HCT116 (cell line): Measurements from ENCODE around the gene MUC3A. TPM values are rescaled to one million over a fixed set of nuclear protein-coding genes. Genes with fewer than 3 reads are reported as not detected.
A peak's percentile ranks its signal among the peaks of the same experiment; 100 is the strongest.

Source experiments
- ATAC-seq: fragments of 200-7000 bp; cut with Tn5 transposase; 2 replicates; pipeline ENCODE4 v1.9.1; 2020; ENCODE audit warnings: mild to moderate bottlenecking, moderate library complexity
- BruUV-seq: library from RNA; stranded (reverse); fragments of 400-500 nt; replicated peaks from 2 replicates; lab custom pipeline; 2021; lab: Mats Ljungman, UMichigan
- CTCF ChIA-PET: fragments of 300-600 bp; sonication (Branson Sonifier 250); formaldehyde crosslinking; loops from one replicate; lab custom pipeline; 2021; ENCODE audit warnings: antibody characterized with exemption; lab: Charles Lee
- POLR2A ChIA-PET: fragments of 300-600, 350-600 bp; sonication (Branson Sonifier 250); formaldehyde crosslinking; loops from one replicate; lab custom pipeline; 2021; ENCODE audit warnings: antibody characterized with exemption; lab: Charles Lee
- RAD21 ChIA-PET, 2 experiments: fragments of 300-600 bp; sonication (Branson Sonifier 250); formaldehyde crosslinking; loops; one replicate each; lab custom pipeline; 2023; ENCODE audit warnings: low total read pairs in 2 of 2; ENCODE audit not compliant: uncharacterized antibody in 2 of 2, unreplicated experiment in 2 of 2, low non-redundant PET in 1 of 2; lab: Charles Lee
- DNase-seq: peaks from one replicate; pipeline ENCODE4 v3.0.0-alpha.2; 2010; ENCODE audit warnings: low read depth, low spot score
- H2AFZ ChIP-seq: fragments of 200-600 bp; shearing (Covaris generic), sonication (generic); 2 replicates; pipeline ENCODE4 v1.6.1; 2017; ENCODE audit warnings: low read depth, mixed run types, mixed read lengths, antibody characterized with exemption, low read length; ENCODE audit not compliant: poor library complexity, severe bottlenecking
- H3K27ac ChIP-seq: 2 replicates; pipeline ENCODE4 v1.5.1; 2012; ENCODE audit warnings: low read depth, low read length
- H3K27me3 ChIP-seq: fragments of 200-600 bp; sonication (generic); 2 replicates; pipeline ENCODE4 v1.6.1; 2016; ENCODE audit warnings: mixed run types, low read length, mixed read lengths; ENCODE audit not compliant: insufficient read depth
- H3K36me3 ChIP-seq, 2 experiments: fragments of 200-500 bp in 1 of 2; fragments of 200-600 bp in 1 of 2; sonication (Bioruptor generic) in 1 of 2; sonication (generic) in 1 of 2; 2 replicates each; pipeline versions ENCODE4 v1.5.1 to v1.6.1; 2014 to 2016; ENCODE audit warnings: low read length in 2 of 2, inconsistent platforms in 1 of 2, mixed read lengths in 1 of 2, mixed run types in 1 of 2; ENCODE audit not compliant: insufficient read depth in 2 of 2, control insufficient read depth in 1 of 2
- H3K4me1 ChIP-seq, 2 experiments: fragments of 200-600 bp in 1 of 2; sonication (generic) in 1 of 2; 2 replicates each; pipeline versions ENCODE4 v1.5.1 to v1.6.1; 2012 to 2017; ENCODE audit warnings: low read length in 2 of 2, inconsistent platforms in 1 of 2, mild to moderate bottlenecking in 1 of 2, mixed read lengths in 1 of 2, mixed run types in 1 of 2, moderate library complexity in 1 of 2; ENCODE audit not compliant: insufficient read depth in 2 of 2, control insufficient read depth in 1 of 2
- H3K4me2 ChIP-seq: fragments of 200-600 bp; sonication (generic); 2 replicates; pipeline ENCODE4 v1.6.1; 2017; ENCODE audit warnings: mixed run types, low read length, mixed read lengths
- H3K4me3 ChIP-seq, 2 experiments: fragments of 200-600 bp in 1 of 2; sonication (generic) in 1 of 2; replicated peaks in 1 of 2; 2 replicates each; pipeline ENCODE4 v1.5.1; 2011 to 2016; ENCODE audit warnings: low read length in 2 of 2, control low read depth in 1 of 2, low read depth in 1 of 2, mild to moderate bottlenecking in 1 of 2, mixed read lengths in 1 of 2, mixed run types in 1 of 2
- H3K79me2 ChIP-seq: fragments of 200-600 bp; sonication (generic); 2 replicates; pipeline ENCODE4 v1.6.1; 2017; ENCODE audit warnings: mild to moderate bottlenecking, mixed run types, low read length, moderate library complexity, mixed read lengths; ENCODE audit not compliant: insufficient read depth
- H3K9ac ChIP-seq: fragments of 200-600 bp; sonication (generic); 2 replicates; pipeline ENCODE4 v1.6.1; 2016; ENCODE audit warnings: low read length, mixed read lengths
- H3K9me2 ChIP-seq: fragments of 200-600 bp; sonication (generic), shearing (Covaris generic); 2 replicates; pipeline ENCODE4 v1.6.1; 2017; ENCODE audit warnings: mixed run types, mild to moderate bottlenecking, moderate library complexity; ENCODE audit not compliant: insufficient read depth
- H3K9me3 ChIP-seq, 2 experiments: fragments of 200-500 bp in 1 of 2; fragments of 200-600 bp in 1 of 2; sonication (Bioruptor generic) in 1 of 2; sonication (generic) in 1 of 2; 2 replicates each; pipeline ENCODE4 v1.6.1; 2014 to 2017; ENCODE audit warnings: low read length in 2 of 2, mixed read lengths in 2 of 2, inconsistent platforms in 1 of 2, low read depth in 1 of 2, mild to moderate bottlenecking in 1 of 2, mixed run types in 1 of 2, moderate library complexity in 1 of 2; ENCODE audit not compliant: control insufficient read depth in 1 of 2, insufficient read depth in 1 of 2
- H4K20me1 ChIP-seq: fragments of 200-600 bp; sonication (generic), shearing (Covaris generic); 2 replicates; pipeline ENCODE4 v1.6.1; 2017; ENCODE audit warnings: mixed run types, mild to moderate bottlenecking, moderate library complexity; ENCODE audit not compliant: insufficient read depth
- CBX3 ChIP-seq: IDR thresholded peaks from 2 replicates; pipeline ENCODE4 v1.6.1; 2012; ENCODE audit warnings: low read depth
- CEBPB ChIP-seq: IDR thresholded peaks from 2 replicates; pipeline ENCODE4 v1.6.1; 2012; ENCODE audit warnings: low read depth
- CTCF ChIP-seq, 3 experiments: fragments of 200-600 bp in 1 of 3; sonication (generic) in 1 of 3; IDR thresholded peaks in 2 of 3; conservative IDR thresholded peaks in 1 of 3; 2 replicates each; pipeline ENCODE4 v1.5.1; 2012 to 2017; ENCODE audit warnings: low read depth in 2 of 3, low read length in 2 of 3, antibody characterized with exemption in 1 of 3, borderline replicate concordance in 1 of 3, control low read depth in 1 of 3, mild to moderate bottlenecking in 1 of 3, mixed read lengths in 1 of 3, mixed run types in 1 of 3, moderate library complexity in 1 of 3; ENCODE audit not compliant: insufficient read depth in 1 of 3
- ELF1 ChIP-seq: IDR thresholded peaks from 2 replicates; pipeline ENCODE4 v1.6.1; 2012; ENCODE audit warnings: low read depth, borderline replicate concordance
- FOSL1 ChIP-seq: IDR thresholded peaks from 2 replicates; pipeline ENCODE4 v1.6.1; 2012; ENCODE audit warnings: low read depth
- JUND ChIP-seq: IDR thresholded peaks from 2 replicates; pipeline ENCODE4 v1.6.1; 2012
- MAX ChIP-seq: IDR thresholded peaks from 2 replicates; pipeline ENCODE4 v1.6.1; 2012
- POLR2AphosphoS5 ChIP-seq: IDR thresholded peaks from 2 replicates; pipeline ENCODE4 v1.6.1; 2011; ENCODE audit warnings: mild to moderate bottlenecking, low read depth, low read length, moderate library complexity
- RAD21 ChIP-seq: IDR thresholded peaks from 2 replicates; pipeline ENCODE4 v1.6.1; 2012; ENCODE audit warnings: low read depth, mild to moderate bottlenecking
- REST ChIP-seq: IDR thresholded peaks from 2 replicates; pipeline ENCODE4 v1.6.1; 2012; ENCODE audit warnings: low read depth
- SIN3A ChIP-seq: IDR thresholded peaks from 2 replicates; pipeline ENCODE4 v1.6.1; 2012; ENCODE audit warnings: low read depth
- SRF ChIP-seq: IDR thresholded peaks from 2 replicates; pipeline ENCODE4 v1.6.1; 2012; ENCODE audit warnings: low read depth
- TCF7L2 ChIP-seq: IDR thresholded peaks from 2 replicates; pipeline ENCODE4 v1.7.0; 2011; ENCODE audit warnings: borderline replicate concordance, inconsistent platforms; ENCODE audit not compliant: insufficient read depth, insufficient read length; ENCODE audit errors: extremely low read depth
- YY1 ChIP-seq: IDR thresholded peaks from 2 replicates; pipeline ENCODE4 v1.6.1; 2011; ENCODE audit warnings: low read length, low read depth, moderate library complexity, mild to moderate bottlenecking; ENCODE audit not compliant: insufficient replicate concordance; ENCODE audit errors: extremely low read depth
- ZFX ChIP-seq: fragments of 450-650 bp; IDR thresholded peaks from 2 replicates; pipeline ENCODE4 v1.6.1; 2017
- intact Hi-C: fragments of 100-400 bp; cut with micrococcal nuclease; formaldehyde crosslinking; loops from 2 replicates; pipeline ENCODE4 v1.10.0; 2022
- total RNA-seq: library from RNA; stranded (reverse); gene quantifications from one replicate; pipeline ENCODE4 v1.2.1, GENCODE V29; 2021; ENCODE audit not compliant: unreplicated experiment

MUC3A gene
- total RNA-seq, 1 experiment from 2014 or later = 30.8 TPM

GRCh38 chr7:100965723-100966541 lies 16.6 kb downstream of the MUC3A start:
- ATAC-seq (peak; percentile 91), DNase-seq (peak; percentile 91)
- no TSS peak for BruUV-seq
- H3K9me3 ChIP-seq = no peaks in the 10 kb centered on the region
- ChIA-PET CTCF (interaction anchor here (0.6 to 1.3 kb wide), 9 partner anchors 10 to 317 kb away, joined by 3 to 7 read pairs (median 3); partner anchors contain the start of genes UFSP1 and VGF), RAD21 (interaction anchor here in 1 of 2 experiments (0.6 kb wide), 1 partner anchor 105 kb away, joined by 3 read pairs; no protein-coding TSS in a partner anchor), POLR2A (no interaction called here)
- peaks cover 6 to 23% of the 10 kb centered on the region in 2 experiments; a peak in 3 of 4 replicates for H3K4me1 ChIP-seq
- no peaks in the 10 kb centered on the region for H3K79me2 ChIP-seq
- no peaks in the 10 kb centered on the region for H3K9me2 ChIP-seq
- no peaks in the 10 kb centered on the region for H3K36me3 ChIP-seq
- intact Hi-C loops = loop anchor here (1.0 to 10.0 kb wide), 5 partner anchors 93 to 317 kb away; no protein-coding TSS in a partner anchor
- peak overlapping the region; percentile 63 for H3K9ac ChIP-seq
- H3K27me3 ChIP-seq = peaks cover 25% of the 10 kb centered on the region; the same call in 1 of the 2 replicates
- peak overlapping the region; percentile 61; the same call in 1 of the 2 replicates for H3K27ac ChIP-seq
- H3K4me3 ChIP-seq = peak overlapping the region; percentile 58 to 63
- no peaks in the 10 kb centered on the region for H4K20me1 ChIP-seq
- peak overlapping the region; percentile 96 for H2AFZ ChIP-seq
- peak overlapping the region; percentile 82 for H3K4me2 ChIP-seq
- TF ChIP-seq MAX (no peak), SIN3A (no peak), RAD21 (no peak), SRF (no peak), YY1 (peak; percentile 80), CEBPB (no peak), CBX3 (no peak), ELF1 (no peak), TCF7L2 (peak; percentile 51), JUND (no peak), POLR2AphosphoS5 (peak; percentile 82), REST (no peak), CTCF (IDR thresholded peaks at IDR 0.05 in 2 of 3, conservative IDR thresholded peaks at IDR 0.05 in 1 of 3; ENCODE audit: borderline replicate concordance in 1 of 3, insufficient read depth in 1 of 3, low read depth in 2 of 3, low read length in 2 of 3) (peak in 2 of 3 experiments; percentile 97 to 99; a peak in 4 of 6 replicates), FOSL1 (no peak), ZFX (0 out of 2 replicates have a peak, but pooled peaks have one; percentile 35)
